Activated gamma-delta T cell treated with Interleukin-2 at 50 U/mL for 16 hours (primary cell): Measurements from ENCODE around the gene LPCAT4.

Experiments used
- DNase-seq: peaks from one replicate; pipeline ENCODE4 v3.0.0-alpha.2; 2020

Gene LPCAT4

DNA sequence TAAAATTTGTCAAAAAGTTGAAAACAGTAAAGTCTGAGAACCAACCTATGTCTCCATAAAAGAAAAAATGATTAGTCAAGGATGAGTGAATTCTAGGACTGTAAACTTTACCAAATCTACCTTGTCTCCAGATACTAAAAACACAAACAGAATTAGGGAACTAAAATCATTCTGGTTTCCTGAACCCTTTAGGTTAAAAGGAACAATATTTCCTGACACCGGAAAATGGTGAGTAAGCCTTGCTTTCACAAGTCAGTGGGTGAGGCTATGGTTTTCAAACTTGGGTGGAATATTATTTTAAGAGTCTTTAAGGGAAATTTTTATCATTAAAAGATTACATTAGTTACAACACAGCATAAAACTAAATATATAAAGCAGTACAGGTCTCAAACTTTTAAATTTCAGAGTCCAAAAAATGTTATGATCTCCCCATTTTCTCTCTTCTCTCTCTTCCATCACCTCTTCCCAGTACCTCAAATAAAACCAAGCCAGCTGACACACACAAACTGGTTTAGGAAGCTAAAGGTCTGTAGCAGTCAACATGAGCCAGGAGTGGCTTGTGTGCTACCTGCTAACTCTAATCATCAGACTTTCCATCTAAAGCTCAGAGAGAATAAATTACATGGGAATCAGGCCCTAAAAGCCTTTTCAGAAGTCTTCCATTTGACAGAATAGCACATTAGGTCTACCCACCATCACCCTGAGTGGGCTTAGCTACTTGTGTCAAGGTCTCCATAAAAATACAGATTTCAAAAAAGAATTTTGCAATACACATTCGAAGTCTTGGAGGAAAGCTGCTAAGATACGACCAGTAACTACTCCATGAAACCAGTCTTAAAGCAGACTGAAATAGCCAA lies 31.6 kb downstream of the LPCAT4 start:
- no peak for DNase-seq

DNA sequence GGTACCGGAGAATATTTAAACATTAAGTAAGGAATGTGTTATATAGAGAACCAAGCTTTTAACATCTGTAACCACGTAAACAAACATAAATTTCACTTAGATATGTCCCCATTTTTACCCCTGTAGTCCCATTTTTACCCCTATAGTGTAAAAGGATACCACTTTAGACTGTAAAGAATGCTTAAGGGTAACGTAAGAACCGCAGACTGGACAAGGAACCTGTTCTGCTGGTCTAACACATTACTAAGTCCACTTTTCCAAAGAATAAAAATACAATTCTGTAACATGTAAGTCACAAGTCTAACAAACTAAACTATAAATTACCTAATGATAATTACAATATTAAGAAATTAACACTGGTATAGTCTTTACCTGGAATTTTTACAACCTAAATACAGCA lies 32.3 kb downstream of the LPCAT4 start:
- no peak for DNase-seq

- DNase-seq: no peak
Observed at GRCh38 chr15:34332553-34333120, 34.4 kb downstream of the LPCAT4 start.

DNA sequence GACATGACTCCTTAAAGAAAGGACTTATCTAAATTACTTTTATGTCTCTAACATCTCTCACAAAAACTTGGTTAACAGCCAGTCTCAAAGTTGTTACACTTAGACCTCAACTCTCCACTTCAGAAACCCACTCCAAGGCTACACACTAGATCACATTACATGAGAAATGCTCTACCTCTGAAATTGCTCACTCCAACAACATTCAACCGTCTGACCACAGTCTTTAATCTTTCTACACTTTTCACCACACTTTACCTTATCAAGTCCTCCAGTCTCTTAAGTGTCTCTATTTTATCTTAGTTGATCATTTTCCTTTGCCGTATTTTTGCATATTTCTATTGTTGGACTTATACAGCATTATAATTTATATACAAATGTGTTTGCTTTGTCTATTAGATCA lies 35.2 kb downstream of the LPCAT4 start:
- DNase-seq: no peak

DNA sequence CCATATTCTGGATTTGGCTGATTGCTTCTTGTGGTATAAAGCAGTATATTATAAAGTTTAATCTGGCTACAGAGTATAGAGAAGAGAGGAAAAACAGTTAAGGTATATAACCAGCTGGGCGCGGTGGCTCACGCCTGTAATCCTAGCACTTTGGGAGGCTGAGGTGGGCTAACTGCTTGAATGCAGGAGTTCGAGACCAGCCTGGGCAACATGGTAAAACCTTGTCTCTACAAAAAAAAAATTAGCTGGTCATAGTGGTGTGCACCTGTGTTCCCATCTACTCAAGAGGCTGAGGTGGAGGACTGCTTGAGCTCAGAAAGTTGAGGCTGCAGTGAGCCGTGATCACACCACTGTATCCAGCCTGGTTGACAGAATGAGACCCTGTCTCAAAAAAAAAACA lies 36.7 kb downstream of the LPCAT4 start:
- DNase-seq: no peak

DNA sequence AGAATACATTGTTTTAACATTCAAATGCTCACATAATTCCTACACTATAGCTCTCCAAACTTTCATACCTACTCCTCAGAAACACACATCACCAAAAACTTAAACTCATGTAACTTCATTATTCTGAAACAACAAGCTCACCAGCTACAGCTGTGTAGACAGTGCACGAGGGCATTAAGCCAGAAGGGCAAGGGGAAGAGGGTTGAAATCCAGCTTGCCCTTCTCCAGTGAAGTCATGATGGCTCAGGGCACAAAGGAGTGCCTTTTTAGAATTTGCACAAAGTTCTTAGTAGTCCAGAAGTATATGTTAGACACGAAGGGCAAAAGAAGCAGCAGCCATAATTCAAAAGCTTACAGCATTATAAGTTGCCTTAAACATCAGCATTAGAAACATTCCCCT lies 38.0 kb downstream of the LPCAT4 start:
- no peak for DNase-seq

- DNase-seq: no peak
Observed at GRCh38 chr15:34327906-34328305, 39.1 kb downstream of the LPCAT4 start.

DNA sequence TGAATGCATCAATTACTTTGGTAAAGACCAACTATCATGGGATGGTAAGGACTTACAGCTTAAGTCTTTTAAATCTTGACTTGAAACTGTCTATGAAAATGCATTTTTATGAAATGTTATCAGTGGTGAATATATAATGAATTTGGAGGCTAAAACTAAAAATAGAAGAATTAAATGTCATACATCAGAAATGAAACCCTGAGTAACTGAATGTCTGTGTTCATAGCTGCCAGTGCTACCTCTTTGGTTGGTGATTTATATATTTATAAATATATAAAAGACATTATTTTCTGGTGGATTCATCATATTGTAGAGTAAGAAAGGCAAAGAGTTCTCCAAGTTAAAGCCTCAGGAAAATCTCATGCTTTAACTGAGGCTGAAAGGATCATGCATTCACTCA lies 41.6 kb downstream of the LPCAT4 start:
- DNase-seq: no peak

DNA sequence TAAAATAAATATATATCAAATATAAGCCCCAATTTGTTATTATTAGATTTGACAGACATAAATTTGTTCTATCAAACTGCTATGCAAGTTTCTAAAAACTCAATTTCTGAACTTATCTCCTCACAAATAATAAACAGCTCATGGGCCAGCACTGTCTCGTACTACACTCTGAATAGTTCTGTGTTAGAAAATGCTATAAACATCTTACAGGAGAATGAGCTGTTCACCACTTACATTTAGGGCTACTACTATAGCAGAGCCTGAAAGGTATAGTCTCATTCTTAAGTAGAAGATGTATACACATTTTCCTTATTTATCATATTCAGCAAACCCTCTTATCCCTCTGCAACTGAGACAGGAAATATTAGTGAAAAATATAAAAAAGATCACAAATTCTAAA lies 42.1 kb downstream of the LPCAT4 start:
- DNase-seq: no peak

DNA sequence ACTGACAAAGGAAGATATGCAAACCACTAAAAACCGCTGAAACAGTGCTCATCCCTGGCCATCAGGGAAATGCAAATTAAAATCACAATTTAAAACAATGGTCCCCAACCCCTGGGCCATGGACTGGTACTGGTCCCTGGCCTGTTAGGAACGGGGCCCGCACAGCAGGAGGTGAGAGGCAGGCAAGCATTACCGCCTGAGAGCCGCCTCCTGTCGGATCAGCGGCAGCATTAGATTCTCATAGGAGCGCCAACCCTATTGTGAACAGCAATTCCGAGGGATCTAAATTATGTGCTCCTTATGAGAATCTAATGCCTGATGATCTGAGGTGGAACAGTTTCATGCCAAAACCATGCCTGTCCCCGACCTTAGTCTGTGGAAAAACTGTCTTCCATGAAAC lies 43.8 kb downstream of the LPCAT4 start:
- DNase-seq: no peak

GRCh38 chr15:34318277-34319079 lies 48.5 kb downstream of the LPCAT4 start:
- no peak for DNase-seq

DNA sequence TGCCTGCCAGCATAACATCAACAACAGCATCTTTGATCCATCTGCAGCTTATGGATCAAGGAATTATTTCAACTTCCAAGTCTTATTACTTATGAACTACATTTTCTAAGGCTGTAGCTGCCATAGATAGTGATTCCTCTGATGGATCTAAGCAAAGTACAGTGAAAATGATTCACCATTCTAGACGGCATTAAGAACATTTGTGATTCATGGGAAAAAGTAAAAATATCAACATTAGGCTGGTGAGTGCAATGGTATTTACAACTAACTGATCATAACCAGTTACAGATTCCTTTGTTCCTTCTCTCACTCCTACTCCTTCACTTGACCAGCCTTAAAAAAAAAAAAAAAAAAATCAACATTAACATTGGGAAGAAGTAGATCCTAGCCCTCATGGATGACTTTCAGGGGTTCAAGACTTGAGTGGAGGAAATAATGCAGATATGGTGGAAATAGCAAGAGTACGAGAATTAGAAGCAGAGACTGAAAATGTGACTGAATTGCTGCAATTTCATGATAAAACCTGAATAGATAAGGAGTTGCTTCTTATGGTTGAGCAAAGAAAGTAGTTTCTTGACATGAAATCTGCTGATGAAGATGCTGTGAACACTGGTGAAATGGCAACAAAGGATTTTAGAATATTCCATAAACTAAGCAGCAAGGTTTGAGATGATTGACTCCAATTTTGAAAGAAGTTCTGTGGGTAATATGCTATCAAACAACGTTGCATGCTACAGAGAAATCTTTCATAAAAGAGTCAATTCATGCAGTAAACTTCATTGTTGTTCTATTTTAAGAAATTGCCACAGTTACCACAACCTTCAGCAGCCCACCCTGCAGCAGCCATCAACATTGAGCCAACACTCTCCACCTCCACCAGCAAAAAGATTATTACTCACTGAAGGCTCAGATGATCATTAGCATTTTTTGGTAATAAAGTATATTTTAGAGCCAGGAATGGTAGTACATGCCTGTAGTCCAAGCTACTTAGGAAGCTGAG lies 52.2 kb downstream of the LPCAT4 start:
- DNase-seq: no peak

GRCh38 chr15:34311563-34311962 lies 55.4 kb downstream of the LPCAT4 start:
- no peak for DNase-seq
